Left lobe of liver (tissue), 2 donors: Measurements from ENCODE around the gene KRT6A. TPM values are rescaled to one million over a fixed set of nuclear protein-coding genes. Genes with fewer than 3 reads are reported as not detected.
A peak's percentile ranks its signal among the peaks of the same experiment; 100 is the strongest.
"Not testable (repeated sequence)": the region's sequence is repeated elsewhere in the genome, so short reads cannot be mapped to it uniquely, and the experiment has no call there.

ENCODE experiments used
- ATAC-seq: fragments of 200-7000 bp; cut with Tn5 transposase; one replicate; pipeline ENCODE4 v1.9.1; 2020; ENCODE audit warnings: mild to moderate bottlenecking, moderate library complexity
- DNase-seq: peaks from one replicate; pipeline ENCODE4 v3.0.0-alpha.2; 2020; ENCODE audit warnings: low spot score
- total RNA-seq: library from RNA; stranded (reverse); gene quantifications from one replicate; pipeline ENCODE4 v1.2.1, GENCODE V29; 2021
- donor health status: DM: no; HTN: no; CAD: no; lungs with moderate emphysema.
- donor health status: DM: no; HTN: yes; CAD: no.

KRT6A gene
- total RNA-seq, 1 donor from 2014 or later = not detected

DNA sequence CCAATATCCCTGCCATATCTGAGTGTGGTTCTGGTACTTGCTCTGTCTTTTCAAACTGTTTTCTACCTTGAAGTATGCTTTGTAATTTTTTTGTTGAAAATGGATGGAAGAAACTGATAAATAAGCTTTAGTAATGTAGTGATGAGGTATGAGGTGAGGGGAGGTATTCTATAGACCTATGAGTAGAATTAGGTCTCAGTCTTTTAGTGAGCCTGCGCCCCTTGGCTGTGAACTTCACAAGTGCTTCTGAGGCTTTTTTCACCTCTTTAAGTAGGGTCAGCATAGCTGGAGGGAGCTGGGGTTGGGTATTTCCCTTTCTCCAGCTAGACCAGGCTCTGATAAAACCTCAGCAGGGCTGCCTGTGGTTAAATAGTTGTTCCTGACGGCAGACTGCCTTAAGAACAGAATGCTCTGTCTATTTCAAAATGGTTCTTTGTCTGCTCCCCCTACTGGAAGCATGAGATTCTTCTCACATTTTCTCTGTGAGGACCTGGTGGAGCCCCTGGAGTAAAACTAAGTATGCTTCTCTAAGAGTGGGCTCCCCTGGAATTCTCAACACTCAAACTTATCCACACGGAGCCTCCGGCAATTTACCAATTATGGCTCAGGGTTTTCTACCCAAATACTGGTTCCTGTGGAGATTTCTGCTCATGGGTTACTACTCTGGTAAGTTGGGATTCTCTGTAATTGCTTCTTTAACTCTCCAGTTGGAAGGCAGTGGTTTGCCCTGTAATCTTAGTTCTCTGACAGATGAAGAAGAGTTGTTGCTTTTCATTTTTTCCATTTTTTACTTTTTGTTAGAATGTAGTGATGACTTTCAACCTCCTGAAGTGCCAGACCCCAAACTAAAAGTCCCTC lies 14.0 kb upstream of the KRT6A start:
- peak; percentile 15 for DNase-seq
- peak; percentile 81 for ATAC-seq

GRCh38 chr12:52502877-52503276 lies 9.8 kb upstream of the KRT6A start:
- no peak for DNase-seq
- ATAC-seq = no peak

- no peak for ATAC-seq
- DNase-seq = no peak
These were observed 8.4 kb upstream of the KRT6A start for GRCh38 chr12:52501490-52501889.

DNA sequence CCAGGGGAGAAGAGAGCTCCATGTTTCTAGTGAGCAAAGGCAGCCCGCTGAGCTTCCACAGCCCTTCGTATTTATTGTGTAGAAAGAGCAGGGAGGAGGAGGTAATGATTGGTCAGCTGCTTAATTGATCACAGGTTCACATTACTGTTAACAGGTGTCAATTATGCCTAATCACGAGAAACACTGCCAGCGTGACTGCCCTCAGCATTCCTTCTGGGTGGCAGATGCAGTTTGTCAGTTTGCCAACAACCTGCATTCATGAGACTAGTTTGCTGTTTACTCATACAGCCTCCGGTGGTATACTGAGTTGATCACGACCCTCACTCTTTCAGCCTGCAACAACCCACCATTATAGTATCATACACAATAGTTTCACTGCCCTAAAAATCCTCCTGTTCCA lies 7.5 kb upstream of the KRT6A start:
- ATAC-seq, DNase-seq: not testable (repeated sequence)

- ATAC-seq (no peak), DNase-seq (no peak)
These were observed 6.9 kb upstream of the KRT6A start for GRCh38 chr12:52499806-52500560.

DNA sequence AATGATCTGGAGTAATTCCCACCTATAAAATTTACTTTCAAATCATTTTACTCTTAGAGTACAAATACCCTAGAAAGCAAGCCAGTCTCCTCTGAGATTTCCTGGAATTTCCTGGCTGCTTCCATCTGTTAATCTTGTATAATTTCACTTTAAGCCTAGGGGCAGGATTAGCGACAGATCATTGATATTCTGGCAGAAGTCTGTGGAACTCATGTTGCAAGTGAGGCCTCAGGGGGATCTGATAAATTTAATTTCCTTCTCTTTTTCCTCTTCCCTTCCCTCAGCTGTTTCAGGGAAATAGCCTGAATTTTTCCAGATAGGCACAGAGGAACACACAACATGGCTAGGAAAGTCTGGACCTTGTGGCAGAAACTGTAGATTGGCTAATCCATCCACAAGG lies 5.9 kb upstream of the KRT6A start:
- ATAC-seq (no peak), DNase-seq (no peak)

DNA sequence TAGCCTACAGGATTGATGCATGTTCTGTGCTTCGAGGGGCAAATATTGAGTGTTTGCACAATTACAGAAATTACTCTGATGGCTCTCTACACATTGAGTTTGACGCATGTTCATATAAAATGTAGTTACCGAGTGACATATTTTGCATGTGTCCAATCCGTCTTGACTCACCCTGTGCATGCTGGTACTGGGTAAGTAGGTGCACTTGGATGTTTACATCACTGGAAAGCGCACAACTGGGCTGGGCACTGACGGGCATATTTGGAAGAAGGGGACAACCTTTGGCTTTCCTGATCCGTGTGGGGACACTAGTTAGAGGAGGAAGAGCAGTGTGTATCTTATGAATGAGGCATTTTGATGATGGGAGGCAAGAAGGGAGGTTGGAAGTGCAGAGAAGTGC lies 4.9 kb upstream of the KRT6A start:
- ATAC-seq (no peak), DNase-seq (no peak)

GRCh38 chr12:52496590-52497071 lies 3.6 kb upstream of the KRT6A start:
- DNase-seq (no peak), ATAC-seq (no peak)

- DNase-seq = no peak
- ATAC-seq = no peak
These were observed 3.0 kb upstream of the KRT6A start for GRCh38 chr12:52496054-52496453.

DNA sequence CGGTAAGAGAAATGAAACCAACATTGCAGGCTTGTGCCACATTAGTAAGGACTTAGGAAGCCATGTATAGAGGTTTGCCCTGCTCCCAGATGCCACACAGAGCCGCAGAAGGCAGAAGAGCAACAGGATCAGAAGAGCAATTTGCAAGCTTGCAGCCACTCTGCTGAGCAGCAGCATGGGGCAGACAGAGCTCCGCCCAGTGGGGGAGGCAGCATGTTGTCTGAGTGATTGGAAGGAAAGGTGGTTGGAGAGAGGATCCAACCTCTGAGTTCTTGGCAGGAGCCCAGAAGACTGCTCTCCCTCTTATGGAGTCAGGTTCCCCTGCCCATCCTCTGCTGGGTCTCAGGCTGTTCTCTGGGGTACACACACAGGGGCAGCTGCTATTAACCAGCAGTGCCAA lies 2.3 kb upstream of the KRT6A start:
- DNase-seq (no peak), ATAC-seq (peak; percentile 25)

DNA sequence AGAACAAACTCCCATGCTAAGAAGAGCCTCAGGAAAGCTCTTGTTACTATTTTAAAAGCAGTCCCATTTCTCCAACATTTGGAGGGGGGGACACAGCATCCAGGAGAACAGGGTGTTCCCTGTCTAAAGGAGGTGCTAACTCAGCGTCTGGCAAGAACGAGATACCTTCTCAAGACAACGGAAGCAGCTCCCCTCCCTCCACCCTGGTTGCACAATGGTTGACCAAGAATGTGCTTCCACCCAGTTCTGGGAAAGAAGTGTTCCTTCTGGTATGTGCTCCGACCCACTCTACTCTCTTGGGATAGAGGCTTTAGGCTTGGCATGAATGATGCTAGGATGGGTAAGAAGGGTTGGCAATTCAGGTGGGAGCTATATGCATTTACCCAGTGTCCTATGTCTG lies 1.5 kb upstream of the KRT6A start:
- no peak for DNase-seq
- no peak for ATAC-seq

DNA sequence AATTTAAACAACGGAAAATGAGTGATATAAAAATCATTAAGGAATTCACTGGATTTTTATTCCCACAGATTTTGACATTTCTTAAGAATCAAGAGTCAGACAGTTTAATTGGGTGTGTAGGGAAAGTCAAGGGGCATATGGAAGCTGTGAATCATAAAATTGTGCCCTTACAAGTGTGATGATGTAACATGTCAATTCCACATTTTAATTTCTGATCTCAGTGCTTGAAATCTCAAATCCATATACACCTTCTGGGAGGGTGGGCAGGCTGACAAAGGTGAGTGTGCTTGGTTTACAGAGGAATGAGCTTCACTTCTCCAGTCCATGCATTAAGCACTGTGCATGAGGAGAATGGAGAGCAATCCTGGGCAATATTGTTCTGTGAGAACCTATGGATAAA lies 1.0 kb upstream of the KRT6A start:
- no peak for DNase-seq
- ATAC-seq = no peak

DNA sequence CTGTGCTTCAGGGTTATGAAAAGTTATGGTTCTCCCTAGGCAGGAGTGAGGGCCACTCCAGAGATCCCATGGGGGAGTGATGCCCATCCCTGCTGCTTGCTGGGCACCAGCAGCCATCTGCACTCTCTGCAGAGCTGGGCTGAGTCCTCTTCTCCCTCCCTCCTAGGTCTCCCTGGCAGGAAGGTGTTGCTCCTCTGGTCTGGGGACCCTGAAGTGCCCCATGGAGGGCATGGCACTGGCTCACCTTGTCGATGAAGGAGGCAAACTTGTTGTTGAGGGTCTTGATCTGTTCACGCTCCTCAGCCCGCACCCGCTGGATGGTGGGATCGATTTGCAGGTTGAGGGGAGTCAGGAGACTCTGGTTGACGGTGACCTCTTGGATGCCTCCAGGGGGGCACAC lies 652 bp downstream of the KRT6A start:
- DNase-seq = not testable (repeated sequence)

DNA sequence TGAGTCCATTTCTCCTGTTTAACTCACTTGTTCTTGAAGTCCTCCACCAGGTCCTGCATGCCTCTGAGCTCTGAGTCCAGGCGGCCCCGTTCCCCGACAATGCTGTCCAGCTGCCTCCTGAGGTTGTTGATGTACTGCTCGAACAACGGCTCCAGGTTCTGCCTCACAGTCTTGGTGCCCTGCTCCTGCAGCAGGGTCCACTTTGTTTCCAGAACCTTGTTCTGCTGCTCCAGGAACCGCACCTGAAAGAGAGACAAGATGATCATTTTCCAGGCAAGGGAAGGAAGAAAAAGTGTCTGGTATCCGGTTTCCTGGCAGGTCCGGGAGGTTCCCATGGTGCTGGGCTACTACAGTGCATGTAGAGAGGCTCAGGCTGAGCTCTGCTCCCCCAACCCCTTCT lies 1.6 kb downstream of the KRT6A start:
- DNase-seq, ATAC-seq: not testable (repeated sequence)

More for the DNA sequence above, 652 bp downstream of the KRT6A start:
- ATAC-seq = not testable (repeated sequence)

DNA sequence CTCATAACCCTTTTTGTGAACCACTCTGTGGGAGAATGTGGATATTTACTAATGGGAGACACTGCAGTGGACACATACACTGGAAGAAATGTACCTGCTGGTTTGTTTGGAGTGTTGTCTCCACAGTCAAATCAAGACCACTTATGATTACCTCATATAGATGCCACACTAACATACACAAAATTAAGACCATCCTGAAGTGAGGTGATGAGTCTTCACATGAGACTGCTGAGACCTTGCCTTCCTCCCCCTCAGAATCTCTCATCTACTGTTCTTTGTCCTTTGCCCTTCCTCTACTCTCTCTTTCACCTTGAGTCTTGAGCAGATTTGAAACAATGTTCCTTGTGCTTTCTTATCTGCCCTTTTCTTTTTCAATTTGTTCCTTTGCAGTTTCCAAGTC lies 4.3 kb downstream of the KRT6A start:
- ATAC-seq (no peak), DNase-seq (no peak)

- not testable (repeated sequence) for DNase-seq, ATAC-seq
These were observed 5.2 kb downstream of the KRT6A start for GRCh38 chr12:52487744-52488443.

- no peak for ATAC-seq
- DNase-seq = no peak
These were observed 5.8 kb downstream of the KRT6A start for GRCh38 chr12:52487211-52487610.

- ATAC-seq (no peak), DNase-seq (no peak)
These were observed 6.6 kb downstream of the KRT6A start for GRCh38 chr12:52486166-52487105.

DNA sequence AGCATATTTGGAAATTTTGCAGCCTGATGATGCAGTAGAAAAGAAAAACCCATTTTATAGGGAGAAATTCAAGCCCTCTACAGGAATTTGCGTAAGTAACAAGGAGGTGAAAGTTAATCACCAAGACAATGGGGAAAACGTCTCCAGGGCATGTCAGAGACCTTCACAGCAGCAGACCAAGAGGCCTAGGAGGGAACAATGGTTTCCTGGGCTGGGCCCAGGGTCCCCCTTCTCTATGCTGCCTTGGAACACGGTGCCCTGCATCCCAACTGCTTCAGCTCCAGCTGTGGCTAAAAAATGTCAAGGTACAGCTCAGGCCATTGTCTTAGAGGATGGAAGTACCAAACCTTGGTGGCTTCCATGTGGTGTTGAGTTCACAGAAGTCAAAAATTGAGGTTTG lies 13.0 kb downstream of the KRT6A start:
- no peak for DNase-seq
- no peak for ATAC-seq

GRCh38 chr12:52477651-52478050 lies 15.4 kb downstream of the KRT6A start:
- ATAC-seq (no peak), DNase-seq (no peak)
